Measurements from ENCODE around the gene KANSL1L. TPM values are rescaled to one million over a fixed set of nuclear protein-coding genes. Genes with fewer than 3 reads are reported as not detected.

Gene KANSL1L
- total and polyA plus RNA-seq, 2 experiments from 2014 or later: 7.4 to 21.1 TPM

DNA sequence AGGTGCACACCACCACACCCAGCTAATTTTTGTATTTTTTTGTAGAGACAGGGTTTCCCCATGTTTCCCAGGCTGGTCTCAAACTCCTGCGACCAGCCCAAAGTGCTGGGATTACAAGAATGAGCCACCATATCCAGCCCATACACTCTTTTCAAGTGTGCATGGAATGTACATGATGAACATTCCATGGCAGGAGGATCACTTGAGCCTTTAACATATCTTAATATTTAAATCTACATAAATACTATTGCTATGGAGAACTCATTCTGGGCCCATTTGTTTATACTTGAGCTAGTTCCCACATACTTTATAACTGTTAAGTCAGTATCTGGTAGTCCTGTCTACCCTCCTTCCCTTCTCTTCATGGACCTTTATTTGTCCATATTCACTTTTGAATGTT, 120.3 kb downstream of the KANSL1L start:
- H3K4me1 ChIP-seq (ENCODE audit: insufficient read depth): no peaks in the 10 kb centered on the region
- H3K4me2 ChIP-seq: no peak overlapping the region
- no peak overlapping the region for H3K4me3 ChIP-seq
- H3K9me3 Mint-ChIP-seq: peaks cover 26% of the 10 kb centered on the region
- no peak overlapping the region for H3K27ac ChIP-seq (ENCODE audit: low read depth)
- no peaks in the 10 kb centered on the region for H3F3A ChIP-seq (replicated peaks; ENCODE audit: low read depth)
- TF ChIP-seq EZH2 (IDR thresholded peaks at IDR 0.05; ENCODE audit: low read depth, unreplicated experiment) (no peak), CREB1 (CRISPR knock-in tag; IDR thresholded peaks at IDR 0.05; ENCODE audit: low read depth) (no peak), ZNF331 (CRISPR knock-in tag; IDR thresholded peaks at IDR 0.05; ENCODE audit: low read depth) (no peak), POLR2AphosphoS5 (IDR thresholded peaks at IDR 0.05; ENCODE audit: low read depth) (no peak), EZH2phosphoT487 (IDR thresholded peaks at IDR 0.05; ENCODE audit: unreplicated experiment) (no peak), JUNB (IDR thresholded peaks at IDR 0.05; ENCODE audit: unreplicated experiment) (no peak), STAT1 (IDR thresholded peaks at IDR 0.05; ENCODE audit: unreplicated experiment) (no peak), NANOG (IDR thresholded peaks at IDR 0.05; ENCODE audit: borderline replicate concordance) (no peak), ZNF114 (CRISPR knock-in tag; IDR thresholded peaks at IDR 0.05) (no peak)
- TF ChIP-seq, protein P1, sequence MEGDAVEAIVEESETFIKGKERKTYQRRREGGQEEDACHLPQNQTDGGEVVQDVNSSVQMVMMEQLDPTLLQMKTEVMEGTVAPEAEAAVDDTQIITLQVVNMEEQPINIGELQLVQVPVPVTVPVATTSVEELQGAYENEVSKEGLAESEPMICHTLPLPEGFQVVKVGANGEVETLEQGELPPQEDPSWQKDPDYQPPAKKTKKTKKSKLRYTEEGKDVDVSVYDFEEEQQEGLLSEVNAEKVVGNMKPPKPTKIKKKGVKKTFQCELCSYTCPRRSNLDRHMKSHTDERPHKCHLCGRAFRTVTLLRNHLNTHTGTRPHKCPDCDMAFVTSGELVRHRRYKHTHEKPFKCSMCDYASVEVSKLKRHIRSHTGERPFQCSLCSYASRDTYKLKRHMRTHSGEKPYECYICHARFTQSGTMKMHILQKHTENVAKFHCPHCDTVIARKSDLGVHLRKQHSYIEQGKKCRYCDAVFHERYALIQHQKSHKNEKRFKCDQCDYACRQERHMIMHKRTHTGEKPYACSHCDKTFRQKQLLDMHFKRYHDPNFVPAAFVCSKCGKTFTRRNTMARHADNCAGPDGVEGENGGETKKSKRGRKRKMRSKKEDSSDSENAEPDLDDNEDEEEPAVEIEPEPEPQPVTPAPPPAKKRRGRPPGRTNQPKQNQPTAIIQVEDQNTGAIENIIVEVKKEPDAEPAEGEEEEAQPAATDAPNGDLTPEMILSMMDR (conservative IDR thresholded peaks at IDR 0.05; ENCODE audit: low read depth in 2 of 2): no peak
- TF ChIP-seq, protein P2, sequence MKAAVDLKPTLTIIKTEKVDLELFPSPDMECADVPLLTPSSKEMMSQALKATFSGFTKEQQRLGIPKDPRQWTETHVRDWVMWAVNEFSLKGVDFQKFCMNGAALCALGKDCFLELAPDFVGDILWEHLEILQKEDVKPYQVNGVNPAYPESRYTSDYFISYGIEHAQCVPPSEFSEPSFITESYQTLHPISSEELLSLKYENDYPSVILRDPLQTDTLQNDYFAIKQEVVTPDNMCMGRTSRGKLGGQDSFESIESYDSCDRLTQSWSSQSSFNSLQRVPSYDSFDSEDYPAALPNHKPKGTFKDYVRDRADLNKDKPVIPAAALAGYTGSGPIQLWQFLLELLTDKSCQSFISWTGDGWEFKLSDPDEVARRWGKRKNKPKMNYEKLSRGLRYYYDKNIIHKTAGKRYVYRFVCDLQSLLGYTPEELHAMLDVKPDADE (IDR thresholded peaks at IDR 0.05): no peak
- TF ChIP-seq, protein P3, sequence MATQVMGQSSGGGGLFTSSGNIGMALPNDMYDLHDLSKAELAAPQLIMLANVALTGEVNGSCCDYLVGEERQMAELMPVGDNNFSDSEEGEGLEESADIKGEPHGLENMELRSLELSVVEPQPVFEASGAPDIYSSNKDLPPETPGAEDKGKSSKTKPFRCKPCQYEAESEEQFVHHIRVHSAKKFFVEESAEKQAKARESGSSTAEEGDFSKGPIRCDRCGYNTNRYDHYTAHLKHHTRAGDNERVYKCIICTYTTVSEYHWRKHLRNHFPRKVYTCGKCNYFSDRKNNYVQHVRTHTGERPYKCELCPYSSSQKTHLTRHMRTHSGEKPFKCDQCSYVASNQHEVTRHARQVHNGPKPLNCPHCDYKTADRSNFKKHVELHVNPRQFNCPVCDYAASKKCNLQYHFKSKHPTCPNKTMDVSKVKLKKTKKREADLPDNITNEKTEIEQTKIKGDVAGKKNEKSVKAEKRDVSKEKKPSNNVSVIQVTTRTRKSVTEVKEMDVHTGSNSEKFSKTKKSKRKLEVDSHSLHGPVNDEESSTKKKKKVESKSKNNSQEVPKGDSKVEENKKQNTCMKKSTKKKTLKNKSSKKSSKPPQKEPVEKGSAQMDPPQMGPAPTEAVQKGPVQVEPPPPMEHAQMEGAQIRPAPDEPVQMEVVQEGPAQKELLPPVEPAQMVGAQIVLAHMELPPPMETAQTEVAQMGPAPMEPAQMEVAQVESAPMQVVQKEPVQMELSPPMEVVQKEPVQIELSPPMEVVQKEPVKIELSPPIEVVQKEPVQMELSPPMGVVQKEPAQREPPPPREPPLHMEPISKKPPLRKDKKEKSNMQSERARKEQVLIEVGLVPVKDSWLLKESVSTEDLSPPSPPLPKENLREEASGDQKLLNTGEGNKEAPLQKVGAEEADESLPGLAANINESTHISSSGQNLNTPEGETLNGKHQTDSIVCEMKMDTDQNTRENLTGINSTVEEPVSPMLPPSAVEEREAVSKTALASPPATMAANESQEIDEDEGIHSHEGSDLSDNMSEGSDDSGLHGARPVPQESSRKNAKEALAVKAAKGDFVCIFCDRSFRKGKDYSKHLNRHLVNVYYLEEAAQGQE (IDR thresholded peaks at IDR 0.05; ENCODE audit: unreplicated experiment): no peak
- TF ChIP-seq, protein P4, sequence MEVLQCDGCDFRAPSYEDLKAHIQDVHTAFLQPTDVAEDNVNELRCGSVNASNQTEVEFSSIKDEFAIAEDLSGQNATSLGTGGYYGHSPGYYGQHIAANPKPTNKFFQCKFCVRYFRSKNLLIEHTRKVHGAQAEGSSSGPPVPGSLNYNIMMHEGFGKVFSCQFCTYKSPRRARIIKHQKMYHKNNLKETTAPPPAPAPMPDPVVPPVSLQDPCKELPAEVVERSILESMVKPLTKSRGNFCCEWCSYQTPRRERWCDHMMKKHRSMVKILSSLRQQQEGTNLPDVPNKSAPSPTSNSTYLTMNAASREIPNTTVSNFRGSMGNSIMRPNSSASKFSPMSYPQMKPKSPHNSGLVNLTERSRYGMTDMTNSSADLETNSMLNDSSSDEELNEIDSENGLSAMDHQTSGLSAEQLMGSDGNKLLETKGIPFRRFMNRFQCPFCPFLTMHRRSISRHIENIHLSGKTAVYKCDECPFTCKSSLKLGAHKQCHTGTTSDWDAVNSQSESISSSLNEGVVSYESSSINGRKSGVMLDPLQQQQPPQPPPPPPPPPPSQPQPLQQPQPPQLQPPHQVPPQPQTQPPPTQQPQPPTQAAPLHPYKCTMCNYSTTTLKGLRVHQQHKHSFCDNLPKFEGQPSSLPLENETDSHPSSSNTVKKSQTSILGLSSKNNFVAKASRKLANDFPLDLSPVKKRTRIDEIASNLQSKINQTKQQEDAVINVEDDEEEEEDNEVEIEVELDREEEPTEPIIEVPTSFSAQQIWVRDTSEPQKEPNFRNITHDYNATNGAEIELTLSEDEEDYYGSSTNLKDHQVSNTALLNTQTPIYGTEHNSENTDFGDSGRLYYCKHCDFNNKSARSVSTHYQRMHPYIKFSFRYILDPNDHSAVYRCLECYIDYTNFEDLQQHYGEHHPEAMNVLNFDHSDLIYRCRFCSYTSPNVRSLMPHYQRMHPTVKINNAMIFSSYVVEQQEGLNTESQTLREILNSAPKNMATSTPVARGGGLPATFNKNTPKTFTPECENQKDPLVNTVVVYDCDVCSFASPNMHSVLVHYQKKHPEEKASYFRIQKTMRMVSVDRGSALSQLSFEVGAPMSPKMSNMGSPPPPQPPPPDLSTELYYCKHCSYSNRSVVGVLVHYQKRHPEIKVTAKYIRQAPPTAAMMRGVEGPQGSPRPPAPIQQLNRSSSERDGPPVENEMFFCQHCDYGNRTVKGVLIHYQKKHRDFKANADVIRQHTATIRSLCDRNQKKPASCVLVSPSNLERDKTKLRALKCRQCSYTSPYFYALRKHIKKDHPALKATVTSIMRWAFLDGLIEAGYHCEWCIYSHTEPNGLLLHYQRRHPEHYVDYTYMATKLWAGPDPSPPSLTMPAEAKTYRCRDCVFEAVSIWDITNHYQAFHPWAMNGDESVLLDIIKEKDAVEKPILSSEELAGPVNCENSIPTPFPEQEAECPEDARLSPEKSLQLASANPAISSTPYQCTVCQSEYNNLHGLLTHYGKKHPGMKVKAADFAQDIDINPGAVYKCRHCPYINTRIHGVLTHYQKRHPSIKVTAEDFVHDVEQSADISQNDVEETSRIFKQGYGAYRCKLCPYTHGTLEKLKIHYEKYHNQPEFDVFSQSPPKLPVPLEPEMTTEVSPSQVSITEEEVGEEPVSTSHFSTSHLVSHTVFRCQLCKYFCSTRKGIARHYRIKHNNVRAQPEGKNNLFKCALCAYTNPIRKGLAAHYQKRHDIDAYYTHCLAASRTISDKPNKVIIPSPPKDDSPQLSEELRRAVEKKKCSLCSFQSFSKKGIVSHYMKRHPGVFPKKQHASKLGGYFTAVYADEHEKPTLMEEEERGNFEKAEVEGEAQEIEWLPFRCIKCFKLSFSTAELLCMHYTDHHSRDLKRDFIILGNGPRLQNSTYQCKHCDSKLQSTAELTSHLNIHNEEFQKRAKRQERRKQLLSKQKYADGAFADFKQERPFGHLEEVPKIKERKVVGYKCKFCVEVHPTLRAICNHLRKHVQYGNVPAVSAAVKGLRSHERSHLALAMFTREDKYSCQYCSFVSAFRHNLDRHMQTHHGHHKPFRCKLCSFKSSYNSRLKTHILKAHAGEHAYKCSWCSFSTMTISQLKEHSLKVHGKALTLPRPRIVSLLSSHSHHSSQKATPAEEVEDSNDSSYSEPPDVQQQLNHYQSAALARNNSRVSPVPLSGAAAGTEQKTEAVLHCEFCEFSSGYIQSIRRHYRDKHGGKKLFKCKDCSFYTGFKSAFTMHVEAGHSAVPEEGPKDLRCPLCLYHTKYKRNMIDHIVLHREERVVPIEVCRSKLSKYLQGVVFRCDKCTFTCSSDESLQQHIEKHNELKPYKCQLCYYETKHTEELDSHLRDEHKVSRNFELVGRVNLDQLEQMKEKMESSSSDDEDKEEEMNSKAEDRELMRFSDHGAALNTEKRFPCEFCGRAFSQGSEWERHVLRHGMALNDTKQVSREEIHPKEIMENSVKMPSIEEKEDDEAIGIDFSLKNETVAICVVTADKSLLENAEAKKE (CRISPR knock-in tag; IDR thresholded peaks at IDR 0.05): no peak
- H3K4me1 Mint-ChIP-seq: no peaks in the 10 kb centered on the region
- no peaks in the 10 kb centered on the region for H3K9me2 ChIP-seq (ENCODE audit: insufficient read depth)
- peaks cover 37% of the 10 kb centered on the region for H3K36me3 Mint-ChIP-seq (ENCODE audit: low read depth)
- H3K79me2 ChIP-seq (replicated peaks; ENCODE audit: insufficient read depth): no peaks in the 10 kb centered on the region
- no peaks in the 10 kb centered on the region for H3K27me3 ChIP-seq (ENCODE audit: insufficient read depth)
- H4K20me1 ChIP-seq (replicated peaks; ENCODE audit: insufficient read depth): no peaks in the 10 kb centered on the region
- DNase-seq (ENCODE audit: low spot score): no peak
- no peak overlapping the region for H3K27ac Mint-ChIP-seq
- H2AFZ ChIP-seq: no peak overlapping the region
- H3K36me3 ChIP-seq (ENCODE audit: insufficient read depth): peaks cover 11% of the 10 kb centered on the region; the same call in 1 of the 2 replicates
- ATAC-seq: no peak
- H3K4me3 Mint-ChIP-seq: no peak overlapping the region
- H3K27me3 Mint-ChIP-seq (ENCODE audit: insufficient read depth, low read depth, poor library complexity): no peaks in the 10 kb centered on the region
